Gastroesophageal sphincter (tissue), 4 donors: Measurements from ENCODE around the gene P2RX4. TPM values are rescaled to one million over a fixed set of nuclear protein-coding genes. Genes with fewer than 3 reads are reported as not detected.
A peak's percentile ranks its signal among the peaks of the same experiment; 100 is the strongest.

Experiments used
- ATAC-seq: fragments of 150-250 bp; one replicate; pipeline ENCODE4 v1.9.1; 2016; ENCODE audit warnings: mild to moderate bottlenecking, moderate library complexity
- H3K27ac ChIP-seq, 4 donors: fragments of 200-600 bp; sonication (generic) in 3 of 4; 1 replicate in 3 of 4; 2 replicates in 1 of 4; pipeline ENCODE4 v1.5.1; 2016 to 2019
- H3K27me3 ChIP-seq: fragments of 200-600 bp; sonication (generic); one replicate; pipeline ENCODE4 v1.5.1; 2019
- H3K36me3 ChIP-seq, 2 donors: fragments of 200-600 bp; sonication (generic); one replicate each; pipeline ENCODE4 v1.5.1; 2019; ENCODE audit warnings: control low read depth in 1 of 2
- H3K4me1 ChIP-seq, 3 donors: fragments of 200-600 bp; sonication (generic); 1 replicate in 2 of 3; 2 replicates in 1 of 3; pipeline ENCODE4 v1.5.1; 2016 to 2019; ENCODE audit warnings: control low read depth in 2 of 3
- H3K4me3 ChIP-seq, 2 donors: fragments of 200-600 bp; sonication (generic); one replicate each; pipeline ENCODE4 v1.5.1; 2019; ENCODE audit warnings: mild to moderate bottlenecking in 1 of 2, moderate library complexity in 1 of 2
- H3K9me3 ChIP-seq, 3 donors: fragments of 200-600 bp; sonication (generic); one replicate each; pipeline ENCODE4 v1.5.1; 2017 to 2019; ENCODE audit warnings: control low read depth in 2 of 3
- CTCF ChIP-seq, 4 experiments: fragments of 200-600 bp in 2 of 4; fragments of 450-650 bp in 2 of 4; sonication (generic) in 1 of 4; IDR thresholded peaks; one replicate each; pipeline ENCODE4 v1.5.1; 2017 to 2019; ENCODE audit warnings: antibody characterized with exemption in 4 of 4, mild to moderate bottlenecking in 2 of 4, moderate library complexity in 2 of 4
- EP300 ChIP-seq: sonication (generic); formaldehyde crosslinking; IDR thresholded peaks from one replicate; pipeline ENCODE4 v1.6.1; 2017; ENCODE audit warnings: antibody characterized with exemption, mild to moderate bottlenecking
- POLR2A ChIP-seq, 2 donors: fragments of 450-650 bp; IDR thresholded peaks; one replicate each; pipeline ENCODE4 v1.6.1; 2017; ENCODE audit warnings: antibody characterized with exemption in 2 of 2, mild to moderate bottlenecking in 2 of 2, moderate library complexity in 1 of 2
- POLR2AphosphoS5 ChIP-seq: sonication (generic); formaldehyde crosslinking; IDR thresholded peaks from one replicate; pipeline ENCODE4 v1.6.1; 2017; ENCODE audit warnings: antibody characterized with exemption
- WGBS, 2 donors: methylation state at CpG; one replicate each; pipeline ENCODE4 v1.1.5; 2018; ENCODE audit warnings: low coverage in 1 of 2; 5-methylcytosine and 5-hydroxymethylcytosine counted together
- total RNA-seq, 4 donors: library from RNA; depleted of rRNA; stranded (reverse); fragments of >200 nt; gene quantifications; one replicate each; pipeline ENCODE4 v1.1.0, GENCODE V29; 2016

P2RX4 gene
- total RNA-seq, 4 donors from 2014 or later = 15.1 to 32.8 (median 31.0) TPM

- Histone ChIP-seq H3K4me3 (no peak overlapping the region), H3K9me3 (peaks cover 0 to 4% (median 0%) of the 10 kb centered on the region in 3 donors), H3K27ac (no peak overlapping the region), H3K36me3 (peaks cover 0 to 22% of the 10 kb centered on the region in 2 donors), H3K4me1 (peaks cover 0 to 3% (median 0%) of the 10 kb centered on the region in 3 donors), H3K27me3 (no peaks in the 10 kb centered on the region)
- ATAC-seq = no peak
- 78 to 90% methylated on average over 2 to 8 of the region's 9 CpGs for WGBS, 2 donors
- TF ChIP-seq CTCF (IDR thresholded peaks at IDR 0.05) (no peak), EP300 (no peak), POLR2A (IDR thresholded peaks at IDR 0.05) (no peak), POLR2AphosphoS5 (no peak)
Observed at GRCh38 chr12:121189131-121189530, 20.8 kb upstream of the P2RX4 start.

GRCh38 chr12:121189619-121190155, 20.2 kb upstream of the P2RX4 start:
- no peaks in the 10 kb centered on the region for H3K27me3 ChIP-seq
- peaks cover 0 to 4% (median 0%) of the 10 kb centered on the region in 3 donors for H3K9me3 ChIP-seq
- H3K27ac ChIP-seq = no peak overlapping the region
- no peak overlapping the region for H3K4me3 ChIP-seq
- H3K36me3 ChIP-seq = peaks cover 0 to 16% of the 10 kb centered on the region in 2 donors
- no peak for ATAC-seq
- TF ChIP-seq POLR2AphosphoS5 (no peak), POLR2A (IDR thresholded peaks at IDR 0.05) (no peak), EP300 (no peak), CTCF (IDR thresholded peaks at IDR 0.05) (no peak)
- WGBS, 2 donors = 75 to 92% methylated on average over 2 to 7 of the region's 9 CpGs
- H3K4me1 ChIP-seq = peaks cover 0 to 3% (median 0%) of the 10 kb centered on the region in 3 donors

GRCh38 chr12:121190523-121191031, 19.4 kb upstream of the P2RX4 start:
- H3K4me1 ChIP-seq = peaks cover 0 to 3% (median 0%) of the 10 kb centered on the region in 3 donors
- H3K27me3 ChIP-seq = no peaks in the 10 kb centered on the region
- peak; percentile 74 for ATAC-seq
- H3K9me3 ChIP-seq = peaks cover 0 to 4% (median 0%) of the 10 kb centered on the region in 3 donors
- H3K27ac ChIP-seq = peak overlapping the region in 3 of 4 donors; percentile 22 to 45 (median 24)
- peaks cover 0 to 8% of the 10 kb centered on the region in 2 donors for H3K36me3 ChIP-seq
- no peak overlapping the region for H3K4me3 ChIP-seq
- 12 to 38% methylated on average over 2 of the region's 2 CpGs for WGBS, 2 donors
- TF ChIP-seq POLR2A (IDR thresholded peaks at IDR 0.05) (no peak), CTCF (IDR thresholded peaks at IDR 0.05) (no peak), POLR2AphosphoS5 (no peak)

- Histone ChIP-seq H3K4me1 (peaks cover 0 to 3% (median 0%) of the 10 kb centered on the region in 3 donors), H3K4me3 (no peak overlapping the region), H3K27me3 (no peaks in the 10 kb centered on the region), H3K36me3 (peaks cover 0 to 2% of the 10 kb centered on the region in 2 donors), H3K9me3 (peaks cover 0 to under 1% (median 0%) of the 10 kb centered on the region in 3 donors), H3K27ac (peak overlapping the region in 2 of 4 donors; percentile 22 to 45)
- TF ChIP-seq POLR2A (IDR thresholded peaks at IDR 0.05) (no peak), EP300 (no peak), CTCF (IDR thresholded peaks at IDR 0.05) (no peak), POLR2AphosphoS5 (no peak)
- WGBS, 2 donors = 96 to 100% methylated on average over 3 of the region's 3 CpGs
- no peak for ATAC-seq
Observed at GRCh38 chr12:121191151-121191550, 18.8 kb upstream of the P2RX4 start.

- TF ChIP-seq POLR2A (IDR thresholded peaks at IDR 0.05) = no peak
- no peak for TF ChIP-seq CTCF (IDR thresholded peaks at IDR 0.05)
- TF ChIP-seq EP300 = no peak
- no peak for TF ChIP-seq POLR2AphosphoS5
- WGBS, 2 donors = 60 to 66% methylated on average over 4 to 6 of the region's 6 CpGs
- H3K27me3 ChIP-seq = no peaks in the 10 kb centered on the region
- ATAC-seq = peak; percentile 63
- no peaks in the 10 kb centered on the region for H3K4me1 ChIP-seq
- no peak overlapping the region for H3K4me3 ChIP-seq
- H3K9me3 ChIP-seq = no peaks in the 10 kb centered on the region
- no peaks in the 10 kb centered on the region for H3K36me3 ChIP-seq
- H3K27ac ChIP-seq = no peak overlapping the region
Observed at GRCh38 chr12:121196902-121197301, 13.0 kb upstream of the P2RX4 start.
